ENCODE measurements around the gene DZANK1. TPM values are rescaled to one million over a fixed set of nuclear protein-coding genes. Genes with fewer than 3 reads are reported as not detected.

Gene DZANK1
- total and polyA plus RNA-seq, 2 donors: 1.0 to 3.3 TPM

DNA sequence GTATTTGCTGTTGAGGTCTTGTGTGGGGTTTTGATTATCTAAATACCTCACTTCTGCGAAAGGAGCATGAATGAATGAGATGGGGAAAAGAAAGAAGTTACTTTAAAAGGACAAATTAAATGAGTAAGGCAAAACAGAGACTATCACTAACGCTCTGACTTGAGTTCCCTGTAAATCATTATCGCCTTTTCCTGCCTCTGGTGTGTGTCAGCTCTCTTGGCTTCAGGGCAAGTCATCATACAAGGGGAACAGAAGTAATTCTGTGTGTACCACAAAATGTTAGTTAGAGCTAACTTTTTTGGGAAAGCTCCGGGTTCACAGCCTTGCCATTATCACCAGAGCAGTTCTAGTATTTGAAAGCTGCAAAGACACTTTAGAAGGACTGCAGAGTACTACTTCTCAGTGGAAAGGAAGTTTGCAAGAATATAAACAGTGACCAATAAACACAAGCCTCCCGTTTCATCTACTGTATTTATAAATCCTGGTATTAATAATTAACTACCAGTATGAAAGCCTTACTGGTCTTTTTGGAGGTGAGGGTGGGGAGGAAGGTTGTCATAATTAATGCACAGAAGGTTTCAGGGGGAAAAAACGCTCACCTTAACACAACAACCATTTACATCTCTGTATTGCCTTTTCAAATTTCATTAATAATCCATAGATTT, 1.2 kb downstream of the DZANK1 start:
- Histone ChIP-seq H3K4me3 (ENCODE audit: low read length in 2 of 2) (no peak overlapping the region), H3K27me3 (ENCODE audit: control insufficient read depth in 2 of 2, insufficient read depth in 1 of 2, low read length in 1 of 2) (no peaks in the 10 kb centered on the region), H3K9me3 (ENCODE audit: control insufficient read depth in 2 of 2, insufficient read depth in 1 of 2, low read length in 1 of 2) (no peaks in the 10 kb centered on the region), H3K36me3 (ENCODE audit: control insufficient read depth in 2 of 2, insufficient read depth in 2 of 2, low read length in 1 of 2) (peaks cover 3% of the 10 kb centered on the region in 2 donors), H3K4me1 (ENCODE audit: control insufficient read depth in 2 of 2, insufficient read depth in 2 of 2, low read length in 2 of 2) (peaks cover 8 to 9% of the 10 kb centered on the region in 2 donors), H3K27ac (ENCODE audit: low read depth in 1 of 2, low read length in 1 of 2) (no peak overlapping the region)
- 80% methylated on average over 6 of the region's 6 CpGs for WGBS
- DNase-seq (ENCODE audit: low read depth in 6 of 9, low spot score in 9 of 9): no peak

DNA sequence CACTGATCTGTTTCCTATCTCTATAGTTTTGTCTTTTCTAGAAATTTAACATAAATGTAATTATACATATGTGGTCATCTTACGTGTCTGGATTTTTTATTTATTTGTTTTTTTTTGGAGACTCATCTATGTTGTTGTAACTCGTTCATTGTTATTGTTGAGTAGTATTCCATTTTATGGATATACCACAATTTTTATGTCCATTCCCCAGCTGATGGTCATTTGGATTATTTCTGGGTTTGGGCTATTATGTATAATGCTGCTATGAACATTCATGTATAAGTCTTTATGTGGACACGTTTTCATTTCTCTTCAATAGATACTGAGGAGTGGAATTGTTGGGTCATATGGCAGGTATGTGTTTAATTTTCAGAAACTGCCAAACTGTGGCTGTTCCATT, 10.2 kb downstream of the DZANK1 start:
- Histone ChIP-seq H3K4me3 (ENCODE audit: low read length in 2 of 2) (no peak overlapping the region), H3K36me3 (ENCODE audit: control insufficient read depth in 2 of 2, insufficient read depth in 2 of 2, low read length in 1 of 2) (no peaks in the 10 kb centered on the region), H3K4me1 (ENCODE audit: control insufficient read depth in 2 of 2, insufficient read depth in 2 of 2, low read length in 2 of 2) (no peaks in the 10 kb centered on the region), H3K27ac (ENCODE audit: low read depth in 1 of 2, low read length in 1 of 2) (no peak overlapping the region), H3K27me3 (ENCODE audit: control insufficient read depth in 2 of 2, insufficient read depth in 1 of 2, low read length in 1 of 2) (no peaks in the 10 kb centered on the region), H3K9me3 (ENCODE audit: control insufficient read depth in 2 of 2, insufficient read depth in 1 of 2, low read length in 1 of 2) (no peaks in the 10 kb centered on the region)
- DNase-seq (ENCODE audit: low read depth in 6 of 9, low spot score in 9 of 9): no peak
- WGBS: 98% methylated on average over 3 of the region's 3 CpGs

DNA sequence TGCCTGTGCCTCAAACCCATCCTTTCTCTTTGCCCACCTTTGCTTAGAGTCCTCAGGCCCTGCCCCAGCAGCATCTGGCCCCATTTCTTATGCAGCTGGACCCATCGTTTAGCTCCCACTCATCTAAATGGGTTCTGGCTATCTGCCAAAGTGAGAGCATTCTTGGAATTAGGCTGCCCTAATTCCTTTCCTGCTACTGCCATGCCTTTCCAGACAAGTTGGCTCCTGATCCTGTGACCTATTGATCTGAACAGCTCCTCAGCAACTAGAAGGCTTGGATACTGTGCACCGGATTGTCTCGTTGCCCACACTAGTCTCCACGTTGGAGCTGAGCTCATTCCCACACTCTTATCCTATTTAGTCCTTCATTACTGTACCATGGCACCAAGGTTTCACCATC, 22.9 kb downstream of the DZANK1 start:
- no peak overlapping the region for H3K27ac ChIP-seq (ENCODE audit: low read depth in 1 of 2, low read length in 1 of 2)
- WGBS: 95% methylated on average over 4 of the region's 4 CpGs
- H3K4me1 ChIP-seq (ENCODE audit: control insufficient read depth in 2 of 2, insufficient read depth in 2 of 2, low read length in 2 of 2): no peaks in the 10 kb centered on the region
- H3K36me3 ChIP-seq (ENCODE audit: control insufficient read depth in 2 of 2, insufficient read depth in 2 of 2, low read length in 1 of 2): no peaks in the 10 kb centered on the region
- no peaks in the 10 kb centered on the region for H3K27me3 ChIP-seq (ENCODE audit: control insufficient read depth in 2 of 2, insufficient read depth in 1 of 2, low read length in 1 of 2)
- no peaks in the 10 kb centered on the region for H3K9me3 ChIP-seq (ENCODE audit: control insufficient read depth in 2 of 2, insufficient read depth in 1 of 2, low read length in 1 of 2)
- DNase-seq (ENCODE audit: low read depth in 6 of 9, low spot score in 9 of 9): no peak
- H3K4me3 ChIP-seq (ENCODE audit: low read length in 2 of 2): no peak overlapping the region

DNA sequence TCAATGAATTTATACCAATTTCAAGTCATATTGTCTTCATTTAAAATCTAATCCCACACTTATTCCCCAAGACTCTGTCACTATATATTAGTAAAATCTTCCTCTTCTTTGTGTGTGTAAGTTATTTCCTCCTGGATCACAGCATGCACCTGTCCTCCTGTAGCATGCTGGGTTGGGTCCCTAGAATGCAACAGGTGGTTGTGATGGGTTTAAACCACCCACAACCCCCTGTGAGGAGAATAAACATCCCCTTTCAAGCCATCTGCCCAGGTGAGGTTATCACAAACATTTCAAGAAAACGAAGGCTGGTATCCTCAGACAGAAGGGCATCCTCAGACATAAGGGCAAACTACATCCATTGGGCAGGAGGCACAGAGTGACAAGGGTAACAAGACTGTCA, 26.4 kb downstream of the DZANK1 start:
- WGBS: 91% methylated on average over 1 of the region's 1 CpG
- H3K27me3 ChIP-seq (ENCODE audit: control insufficient read depth in 2 of 2, insufficient read depth in 1 of 2, low read length in 1 of 2): no peaks in the 10 kb centered on the region

DNA sequence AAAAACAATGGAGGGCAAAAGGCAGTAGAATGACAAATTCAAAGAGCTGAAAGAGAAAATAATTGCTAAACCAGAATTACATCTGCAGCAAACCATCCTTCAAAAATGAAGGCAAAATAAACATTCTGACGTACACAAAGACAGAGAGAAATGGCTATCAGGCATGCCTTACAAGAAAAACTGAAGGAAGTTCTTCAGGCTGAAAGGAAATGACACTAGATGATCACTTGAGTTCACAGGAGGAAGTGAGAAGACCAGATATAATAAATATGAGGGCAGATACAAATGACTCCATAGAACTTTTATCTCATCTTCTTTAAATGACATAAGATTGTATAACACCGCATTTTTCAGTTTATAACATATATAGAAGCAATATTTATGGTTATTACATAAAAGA, 30.0 kb downstream of the DZANK1 start:
- Histone ChIP-seq H3K4me1 (ENCODE audit: control insufficient read depth in 2 of 2, insufficient read depth in 2 of 2, low read length in 2 of 2) (no peaks in the 10 kb centered on the region), H3K9me3 (ENCODE audit: control insufficient read depth in 2 of 2, insufficient read depth in 1 of 2, low read length in 1 of 2) (no peaks in the 10 kb centered on the region), H3K4me3 (ENCODE audit: low read length in 2 of 2) (no peak overlapping the region), H3K27ac (ENCODE audit: low read depth in 1 of 2, low read length in 1 of 2) (no peak overlapping the region), H3K27me3 (ENCODE audit: control insufficient read depth in 2 of 2, insufficient read depth in 1 of 2, low read length in 1 of 2) (no peaks in the 10 kb centered on the region), H3K36me3 (ENCODE audit: control insufficient read depth in 2 of 2, insufficient read depth in 2 of 2, low read length in 1 of 2) (no peaks in the 10 kb centered on the region)
- 87% methylated on average over 2 of the region's 2 CpGs for WGBS
- DNase-seq (ENCODE audit: low read depth in 6 of 9, low spot score in 9 of 9): no peak

More for the DNA sequence above, 26.4 kb downstream of the DZANK1 start:
- H3K27ac ChIP-seq (ENCODE audit: low read depth in 1 of 2, low read length in 1 of 2): no peak overlapping the region
- no peak overlapping the region for H3K4me3 ChIP-seq (ENCODE audit: low read length in 2 of 2)
- H3K4me1 ChIP-seq (ENCODE audit: control insufficient read depth in 2 of 2, insufficient read depth in 2 of 2, low read length in 2 of 2): no peaks in the 10 kb centered on the region
- no peaks in the 10 kb centered on the region for H3K9me3 ChIP-seq (ENCODE audit: control insufficient read depth in 2 of 2, insufficient read depth in 1 of 2, low read length in 1 of 2)
- no peaks in the 10 kb centered on the region for H3K36me3 ChIP-seq (ENCODE audit: control insufficient read depth in 2 of 2, insufficient read depth in 2 of 2, low read length in 1 of 2)
- DNase-seq (ENCODE audit: low read depth in 6 of 9, low spot score in 9 of 9): no peak

DNA sequence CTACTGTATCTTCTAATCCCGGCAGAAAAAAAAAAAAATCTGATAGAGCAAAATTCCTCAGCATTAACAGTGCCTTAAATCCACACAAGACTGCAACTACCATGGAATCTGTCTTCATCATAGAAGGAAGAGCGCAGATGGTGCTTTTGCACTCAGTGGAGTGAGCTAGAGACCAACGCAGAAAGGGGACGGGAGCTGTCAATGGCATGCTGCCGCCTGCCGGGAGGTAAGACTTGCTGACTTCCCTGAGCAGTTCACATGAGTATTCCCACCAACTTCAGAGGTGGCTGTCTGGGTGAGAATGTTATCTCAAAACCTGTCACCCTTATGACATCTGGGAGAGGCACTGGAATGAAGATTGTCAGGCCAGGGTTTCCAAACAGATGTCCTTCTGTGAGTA, 35.6 kb downstream of the DZANK1 start:
- Histone ChIP-seq H3K27me3 (ENCODE audit: control insufficient read depth in 2 of 2, insufficient read depth in 1 of 2, low read length in 1 of 2) (no peaks in the 10 kb centered on the region), H3K9me3 (ENCODE audit: control insufficient read depth in 2 of 2, insufficient read depth in 1 of 2, low read length in 1 of 2) (no peaks in the 10 kb centered on the region), H3K4me3 (ENCODE audit: low read length in 2 of 2) (no peak overlapping the region), H3K27ac (ENCODE audit: low read depth in 1 of 2, low read length in 1 of 2) (no peak overlapping the region), H3K4me1 (ENCODE audit: control insufficient read depth in 2 of 2, insufficient read depth in 2 of 2, low read length in 2 of 2) (no peaks in the 10 kb centered on the region), H3K36me3 (ENCODE audit: control insufficient read depth in 2 of 2, insufficient read depth in 2 of 2, low read length in 1 of 2) (no peaks in the 10 kb centered on the region)
- 96% methylated on average over 6 of the region's 6 CpGs for WGBS
- no peak for DNase-seq (ENCODE audit: low read depth in 6 of 9, low spot score in 9 of 9)

DNA sequence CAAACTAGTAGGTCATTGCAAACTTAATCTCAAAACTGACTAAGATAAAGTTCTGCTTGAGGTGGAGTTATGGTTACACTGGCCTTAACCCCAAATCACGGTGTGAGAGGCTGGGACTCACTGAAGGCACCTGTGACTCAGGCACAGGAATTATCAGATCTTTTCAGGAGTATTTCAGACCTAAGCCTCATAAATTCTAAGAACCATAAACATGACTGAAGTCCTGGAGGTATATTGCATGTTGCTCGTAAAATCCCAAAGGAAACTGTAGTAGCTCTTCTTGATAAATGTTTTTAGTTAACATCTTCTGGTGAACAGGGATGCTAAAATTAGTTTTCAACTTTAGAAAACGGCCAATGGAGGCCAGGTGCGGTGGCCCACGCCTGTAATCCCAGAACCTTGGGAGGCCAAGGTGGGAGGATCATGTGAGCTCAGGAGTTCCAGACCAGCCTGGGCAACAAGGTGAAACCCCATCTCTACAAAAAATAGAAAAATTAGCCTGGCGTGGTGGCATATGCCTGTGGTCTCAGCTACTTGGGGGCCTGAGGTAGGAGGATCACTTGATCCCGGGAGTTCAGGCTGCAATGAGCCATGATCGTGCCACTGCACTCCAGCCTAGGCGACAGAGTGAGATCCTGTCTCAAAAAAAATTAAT, 36.5 kb downstream of the DZANK1 start:
- Histone ChIP-seq H3K4me1 (ENCODE audit: control insufficient read depth in 2 of 2, insufficient read depth in 2 of 2, low read length in 2 of 2) (no peaks in the 10 kb centered on the region), H3K9me3 (ENCODE audit: control insufficient read depth in 2 of 2, insufficient read depth in 1 of 2, low read length in 1 of 2) (no peaks in the 10 kb centered on the region), H3K27ac (ENCODE audit: low read depth in 1 of 2, low read length in 1 of 2) (no peak overlapping the region), H3K36me3 (ENCODE audit: control insufficient read depth in 2 of 2, insufficient read depth in 2 of 2, low read length in 1 of 2) (no peaks in the 10 kb centered on the region), H3K4me3 (ENCODE audit: low read length in 2 of 2) (no peak overlapping the region), H3K27me3 (ENCODE audit: control insufficient read depth in 2 of 2, insufficient read depth in 1 of 2, low read length in 1 of 2) (no peaks in the 10 kb centered on the region)
- DNase-seq (ENCODE audit: low read depth in 6 of 9, low spot score in 9 of 9): no peak
- WGBS: 98% methylated on average over 9 of the region's 9 CpGs

DNA sequence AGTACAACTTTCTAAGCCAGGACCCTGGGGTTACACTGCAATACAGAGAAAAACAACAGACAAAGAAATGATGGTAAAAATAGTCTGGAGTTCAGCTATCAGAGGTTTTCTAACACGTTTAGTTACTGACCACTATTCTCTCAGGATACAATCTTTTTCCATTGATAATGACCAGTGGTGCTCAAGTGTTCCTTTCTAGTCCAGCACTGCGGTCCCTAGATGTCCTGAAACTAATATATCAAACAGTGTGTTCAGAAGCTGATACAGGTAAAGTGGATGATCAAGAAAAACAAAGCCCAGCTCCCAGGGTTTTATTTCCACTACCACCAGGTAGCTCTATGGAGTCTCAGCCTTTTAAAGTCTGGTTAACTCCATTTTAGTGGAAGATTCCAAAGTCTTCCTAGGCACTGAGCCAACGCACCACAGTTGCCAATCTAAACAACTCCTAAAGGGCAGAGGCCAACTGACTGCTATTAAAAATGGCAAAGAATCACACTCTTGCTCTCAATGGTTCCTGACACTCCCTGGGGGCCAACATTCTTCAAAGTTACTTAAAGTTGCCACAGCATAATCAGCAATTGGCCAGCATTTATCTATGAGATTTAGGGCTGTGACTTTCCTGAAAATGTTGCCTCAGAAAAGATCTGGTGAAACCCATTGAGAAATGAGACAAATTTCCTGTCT, 38.2 kb downstream of the DZANK1 start:
- DNase-seq (ENCODE audit: low read depth in 6 of 9, low spot score in 9 of 9): no peak
- Histone ChIP-seq H3K4me3 (ENCODE audit: low read length in 2 of 2) (no peak overlapping the region), H3K4me1 (ENCODE audit: control insufficient read depth in 2 of 2, insufficient read depth in 2 of 2, low read length in 2 of 2) (no peaks in the 10 kb centered on the region), H3K36me3 (ENCODE audit: control insufficient read depth in 2 of 2, insufficient read depth in 2 of 2, low read length in 1 of 2) (no peaks in the 10 kb centered on the region), H3K27me3 (ENCODE audit: control insufficient read depth in 2 of 2, insufficient read depth in 1 of 2, low read length in 1 of 2) (no peaks in the 10 kb centered on the region), H3K9me3 (ENCODE audit: control insufficient read depth in 2 of 2, insufficient read depth in 1 of 2, low read length in 1 of 2) (no peaks in the 10 kb centered on the region), H3K27ac (ENCODE audit: low read depth in 1 of 2, low read length in 1 of 2) (no peak overlapping the region)
- WGBS: 94% methylated on average over 3 of the region's 3 CpGs

DNA sequence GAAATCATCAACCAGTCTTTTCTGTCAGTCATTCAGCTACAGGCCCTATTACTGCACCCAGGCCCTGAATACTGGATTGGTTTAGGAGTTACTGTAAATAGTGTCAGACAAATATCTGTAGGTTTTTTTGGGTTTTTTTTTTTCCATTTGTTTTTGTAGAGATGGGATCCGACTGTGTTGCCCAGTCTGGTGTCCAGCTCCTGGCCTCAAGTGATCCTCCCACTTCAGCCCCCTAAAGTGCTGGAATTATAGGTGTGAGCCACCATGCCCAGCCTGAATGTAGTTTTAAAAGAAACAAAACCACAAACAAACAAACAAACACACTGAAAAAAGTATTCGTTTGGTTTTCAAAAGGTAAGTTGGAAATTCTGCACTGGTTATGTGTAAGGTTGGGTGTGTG, 39.6 kb downstream of the DZANK1 start:
- no peaks in the 10 kb centered on the region for H3K27me3 ChIP-seq (ENCODE audit: control insufficient read depth in 2 of 2, insufficient read depth in 1 of 2, low read length in 1 of 2)
- no peaks in the 10 kb centered on the region for H3K9me3 ChIP-seq (ENCODE audit: control insufficient read depth in 2 of 2, insufficient read depth in 1 of 2, low read length in 1 of 2)
- no peak overlapping the region for H3K27ac ChIP-seq (ENCODE audit: low read depth in 1 of 2, low read length in 1 of 2)
- no peaks in the 10 kb centered on the region for H3K4me1 ChIP-seq (ENCODE audit: control insufficient read depth in 2 of 2, insufficient read depth in 2 of 2, low read length in 2 of 2)
- no peak for DNase-seq (ENCODE audit: low read depth in 6 of 9, low spot score in 9 of 9)
- no peak overlapping the region for H3K4me3 ChIP-seq (ENCODE audit: low read length in 2 of 2)
- WGBS: 95% methylated on average over 2 of the region's 2 CpGs
- no peaks in the 10 kb centered on the region for H3K36me3 ChIP-seq (ENCODE audit: control insufficient read depth in 2 of 2, insufficient read depth in 2 of 2, low read length in 1 of 2)

All from thymus (tissue), 11 donors.